Stimulated activated CD4-positive, alpha-beta T cell treated with anti-CD3 and anti-CD28 coated beads, Interleukin-1b, Interleukin-23, amount 100 ng/mL, for 48 hours (primary cell): ENCODE measurements around the gene SEPSECS.

Source experiments
- DNase-seq: peaks from one replicate; pipeline ENCODE4 v3.0.0-alpha.2; 2020

SEPSECS gene

GRCh38 chr4:25154594-25155265 lies 5.5 kb downstream of the SEPSECS start:
- no peak for DNase-seq

- DNase-seq: no peak
These were observed 14.2 kb downstream of the SEPSECS start for GRCh38 chr4:25146076-25146475.

GRCh38 chr4:25144870-25145481 lies 15.3 kb downstream of the SEPSECS start:
- no peak for DNase-seq

- DNase-seq: no peak
These were observed 17.8 kb downstream of the SEPSECS start for GRCh38 chr4:25142468-25142867.

GRCh38 chr4:25141592-25141991 lies 18.7 kb downstream of the SEPSECS start:
- no peak for DNase-seq

GRCh38 chr4:25133132-25133531 lies 27.1 kb downstream of the SEPSECS start:
- no peak for DNase-seq

- no peak for DNase-seq
These were observed 28.3 kb downstream of the SEPSECS start for GRCh38 chr4:25131926-25132325.

- DNase-seq: no peak
These were observed 28.9 kb downstream of the SEPSECS start for GRCh38 chr4:25131381-25131780.

- DNase-seq: no peak
These were observed 30.3 kb downstream of the SEPSECS start for GRCh38 chr4:25129917-25130316.

GRCh38 chr4:25128671-25129070 lies 31.6 kb downstream of the SEPSECS start:
- DNase-seq: no peak

- peak; percentile 13 for DNase-seq
These were observed 37.0 kb downstream of the SEPSECS start for GRCh38 chr4:25123236-25123635.

GRCh38 chr4:25120146-25120940 lies 39.9 kb downstream of the SEPSECS start:
- DNase-seq: no peak

- DNase-seq: no peak
These were observed 42.4 kb downstream of the SEPSECS start for GRCh38 chr4:25117716-25118472.

- no peak for DNase-seq
These were observed 43.0 kb downstream of the SEPSECS start for GRCh38 chr4:25117274-25117673.

- DNase-seq: no peak
These were observed 46.0 kb downstream of the SEPSECS start for GRCh38 chr4:25113915-25114904.

- DNase-seq: no peak
These were observed 47.3 kb downstream of the SEPSECS start for GRCh38 chr4:25112995-25113380.

- DNase-seq: no peak
These were observed 47.8 kb downstream of the SEPSECS start for GRCh38 chr4:25112366-25112994.

- DNase-seq: no peak
These were observed 48.5 kb downstream of the SEPSECS start for GRCh38 chr4:25111648-25112196.

GRCh38 chr4:25110527-25111329 lies 49.5 kb downstream of the SEPSECS start:
- DNase-seq: no peak

- DNase-seq: no peak
These were observed 50.7 kb downstream of the SEPSECS start for GRCh38 chr4:25109511-25109910.
